ENCODE results near the gene CSF1. TPM values are rescaled to one million over a fixed set of nuclear protein-coding genes. Genes with fewer than 3 reads are reported as not detected.
"Not testable (repeated sequence)": the region's sequence is repeated elsewhere in the genome, so short reads cannot be mapped to it uniquely, and the experiment has no call there.

CSF1 gene
- total RNA-seq, 1 donor: 23.2 TPM

GRCh38 chr1:109917768-109918606, 7.3 kb downstream of the CSF1 start:
- DNase-seq (ENCODE audit: low read depth in 2 of 3, low spot score in 2 of 3): no peak

DNA sequence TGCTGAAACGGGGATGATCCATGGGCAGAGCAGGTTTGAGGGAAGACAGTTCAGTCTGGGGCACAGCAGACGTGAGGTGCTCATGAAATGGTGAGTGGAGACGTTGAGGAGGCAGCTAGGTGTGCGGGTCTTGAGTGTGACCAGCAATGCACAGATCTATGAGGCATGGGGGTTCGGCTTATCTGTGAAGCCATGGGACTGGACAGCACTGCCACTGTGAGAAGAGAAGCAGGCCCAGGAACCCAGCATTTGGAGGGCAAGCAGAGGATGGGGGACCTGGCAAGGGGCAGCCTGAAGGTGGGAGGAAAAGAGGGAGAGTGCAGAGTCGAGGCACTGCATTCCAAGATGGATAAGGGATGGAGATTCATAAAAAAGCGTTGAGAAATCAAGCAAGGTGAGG, 8.0 kb downstream of the CSF1 start:
- DNase-seq (ENCODE audit: low read depth in 2 of 3, low spot score in 2 of 3): no peak

DNA sequence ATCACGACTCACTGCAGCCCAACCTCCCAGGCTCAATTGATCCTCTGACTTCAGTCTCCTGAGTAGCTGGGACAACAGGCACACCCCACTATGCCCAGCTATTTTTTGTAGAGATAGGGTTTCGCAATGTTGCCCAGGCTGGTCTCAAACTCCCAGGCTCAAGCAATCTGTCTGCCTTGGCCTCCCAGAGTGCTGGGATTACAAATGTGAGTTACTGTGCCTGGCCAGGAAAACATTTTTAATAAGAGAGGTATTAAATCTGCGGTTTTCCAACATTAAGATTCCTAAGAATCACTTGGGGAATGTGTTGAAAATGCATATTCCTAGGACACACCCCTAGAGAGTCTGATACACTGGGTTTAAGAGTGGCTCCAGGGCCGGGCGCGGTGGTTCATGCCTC, 8.7 kb downstream of the CSF1 start:
- DNase-seq (ENCODE audit: low read depth in 2 of 3, low spot score in 2 of 3): no peak

DNA sequence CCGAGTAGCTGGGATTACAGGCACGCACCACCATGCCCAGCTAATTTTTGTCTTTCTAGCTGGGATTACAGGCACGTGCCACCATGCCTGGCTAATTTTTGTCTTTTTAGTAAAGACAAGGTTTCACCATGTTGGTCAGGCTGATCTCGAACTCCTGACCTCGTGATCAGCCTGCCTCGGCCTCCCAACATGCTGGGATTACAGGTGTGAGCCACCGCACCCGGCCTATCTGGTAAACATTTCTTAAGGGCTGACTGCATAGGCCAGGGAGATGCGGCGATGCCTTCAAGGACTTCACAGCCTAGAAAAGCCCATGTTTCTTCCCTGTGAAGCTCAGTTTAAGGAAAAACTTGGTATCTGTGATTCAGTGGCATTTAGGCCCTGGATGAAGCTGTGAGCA, 9.7 kb downstream of the CSF1 start:
- not testable (repeated sequence) for DNase-seq (ENCODE audit: low read depth in 2 of 3, low spot score in 2 of 3)

DNA sequence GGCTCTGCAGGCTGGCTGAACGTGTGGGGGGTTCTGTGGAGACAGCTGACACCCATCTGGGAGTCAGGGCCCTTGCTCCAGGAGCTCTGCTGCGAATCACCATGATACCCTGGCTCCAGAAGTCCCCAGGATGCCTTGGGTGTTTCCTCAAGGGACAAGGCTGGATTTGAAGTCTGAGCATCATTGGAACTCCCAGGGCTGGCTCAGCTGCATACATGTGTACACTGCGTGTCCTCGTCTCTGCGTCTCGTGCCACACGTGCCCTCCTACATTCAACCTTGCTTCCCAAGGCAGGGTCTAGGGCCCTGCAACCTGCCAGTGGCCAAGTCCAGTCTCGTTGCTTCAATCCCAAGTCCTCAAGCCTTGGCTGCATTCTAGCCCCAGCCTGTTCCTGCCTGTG, 11.7 kb downstream of the CSF1 start:
- DNase-seq (ENCODE audit: low read depth in 2 of 3, low spot score in 2 of 3): no peak

DNA sequence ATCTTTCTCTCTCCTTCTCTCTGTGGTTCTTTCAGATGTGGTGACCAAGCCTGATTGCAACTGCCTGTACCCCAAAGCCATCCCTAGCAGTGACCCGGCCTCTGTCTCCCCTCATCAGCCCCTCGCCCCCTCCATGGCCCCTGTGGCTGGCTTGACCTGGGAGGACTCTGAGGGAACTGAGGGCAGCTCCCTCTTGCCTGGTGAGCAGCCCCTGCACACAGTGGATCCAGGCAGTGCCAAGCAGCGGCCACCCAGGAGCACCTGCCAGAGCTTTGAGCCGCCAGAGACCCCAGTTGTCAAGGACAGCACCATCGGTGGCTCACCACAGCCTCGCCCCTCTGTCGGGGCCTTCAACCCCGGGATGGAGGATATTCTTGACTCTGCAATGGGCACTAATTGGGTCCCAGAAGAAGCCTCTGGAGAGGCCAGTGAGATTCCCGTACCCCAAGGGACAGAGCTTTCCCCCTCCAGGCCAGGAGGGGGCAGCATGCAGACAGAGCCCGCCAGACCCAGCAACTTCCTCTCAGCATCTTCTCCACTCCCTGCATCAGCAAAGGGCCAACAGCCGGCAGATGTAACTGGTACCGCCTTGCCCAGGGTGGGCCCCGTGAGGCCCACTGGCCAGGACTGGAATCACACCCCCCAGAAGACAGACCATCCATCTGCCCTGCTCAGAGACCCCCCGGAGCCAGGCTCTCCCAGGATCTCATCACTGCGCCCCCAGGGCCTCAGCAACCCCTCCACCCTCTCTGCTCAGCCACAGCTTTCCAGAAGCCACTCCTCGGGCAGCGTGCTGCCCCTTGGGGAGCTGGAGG, 12.7 kb downstream of the CSF1 start:
- no peak for DNase-seq (ENCODE audit: low read depth in 2 of 3, low spot score in 2 of 3)

GRCh38 chr1:109923946-109924275, 13.3 kb downstream of the CSF1 start:
- no peak for DNase-seq (ENCODE audit: low read depth in 2 of 3, low spot score in 2 of 3)

- no peak for DNase-seq (ENCODE audit: low read depth in 2 of 3, low spot score in 2 of 3)
These were observed 13.7 kb downstream of the CSF1 start for GRCh38 chr1:109924316-109924715.

DNA sequence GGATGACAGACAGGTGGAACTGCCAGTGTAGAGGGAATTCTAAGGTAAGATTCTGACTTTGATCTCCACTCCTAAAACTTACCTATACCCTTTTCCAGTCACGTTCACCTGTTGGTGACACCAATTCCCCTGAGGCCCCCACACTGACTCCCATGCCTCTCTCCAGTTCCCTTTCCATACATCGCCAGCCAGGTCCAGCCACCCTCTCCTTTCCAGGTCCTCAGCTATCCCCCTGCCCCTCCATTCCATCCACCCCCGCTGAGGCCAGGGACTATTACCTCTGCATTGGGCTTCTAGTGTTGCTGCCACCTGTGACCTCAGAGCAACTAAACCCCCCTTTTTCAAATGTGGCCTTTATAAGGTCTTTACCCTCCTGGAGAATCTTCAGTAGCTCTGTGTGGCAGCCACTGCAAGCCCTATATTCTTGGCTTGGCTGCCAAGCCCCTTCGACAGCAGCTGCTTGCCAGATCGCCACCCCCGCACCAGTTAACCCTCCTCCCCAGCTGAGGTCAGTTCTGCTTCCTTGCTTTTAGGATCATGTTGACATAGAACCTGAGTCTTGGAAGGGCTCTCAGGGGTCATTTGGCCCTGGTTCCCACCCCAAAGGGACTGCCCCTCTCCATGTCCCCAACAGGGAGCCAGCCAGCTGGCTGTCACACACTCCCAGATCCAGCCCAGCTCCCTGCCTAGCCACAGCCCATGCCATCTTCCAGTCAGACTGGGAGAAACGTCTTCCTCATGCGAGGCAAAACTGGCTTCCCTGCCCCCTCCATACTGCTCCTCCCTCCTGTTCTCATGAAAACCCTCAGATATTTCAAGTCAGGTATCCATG, 14.7 kb downstream of the CSF1 start:
- DNase-seq (ENCODE audit: low read depth in 2 of 3, low spot score in 2 of 3): no peak

DNA sequence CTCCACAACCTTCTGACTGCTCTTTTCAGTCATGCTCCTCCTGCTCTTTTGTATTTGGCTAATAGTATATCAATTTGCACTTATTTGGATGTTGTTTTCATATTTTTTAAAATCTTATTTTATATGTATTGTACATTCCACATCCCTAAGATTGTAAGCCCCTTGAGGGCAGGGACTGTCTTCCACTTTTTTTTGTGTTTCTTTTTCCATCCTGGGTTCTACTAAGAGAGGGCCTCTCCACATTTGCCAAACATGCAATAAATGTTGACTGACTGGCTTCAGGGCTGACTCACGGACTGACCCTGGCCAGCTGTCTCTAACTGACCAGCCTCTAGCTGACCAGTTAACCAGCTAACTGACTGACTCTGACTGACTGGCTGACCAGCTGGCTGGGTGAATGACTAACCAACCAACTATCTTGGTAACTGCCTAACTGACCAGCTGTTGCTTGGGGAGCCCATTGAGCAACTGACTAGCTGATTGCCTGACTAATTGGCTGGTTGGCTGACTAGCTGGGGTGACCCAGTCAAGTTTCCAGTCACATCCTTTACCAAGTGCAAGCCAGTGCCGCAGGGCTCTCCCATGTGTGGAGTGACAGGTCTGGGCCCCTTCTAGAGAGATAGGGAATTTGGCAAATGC, 16.1 kb downstream of the CSF1 start:
- DNase-seq (ENCODE audit: low read depth in 2 of 3, low spot score in 2 of 3): no peak

DNA sequence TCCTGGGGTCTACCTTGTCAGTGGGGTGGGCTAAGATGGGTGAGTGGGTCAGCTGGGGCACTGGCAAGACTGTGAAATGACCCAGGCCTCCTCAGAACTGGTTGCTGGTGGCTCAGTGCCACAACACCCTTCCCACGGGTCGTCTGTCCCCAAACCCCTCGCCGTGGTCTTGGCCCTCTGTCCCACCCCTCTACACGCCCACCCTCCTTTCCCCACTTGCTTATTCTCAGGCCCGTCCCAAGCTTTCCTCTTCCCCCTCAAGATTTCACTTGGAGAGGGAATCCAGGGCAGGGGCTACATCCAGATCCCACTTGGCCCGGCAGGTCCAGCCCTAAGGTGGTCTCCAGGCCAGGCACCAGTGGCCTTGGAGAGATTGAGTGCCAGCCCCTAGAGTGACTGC, 16.7 kb downstream of the CSF1 start:
- DNase-seq (ENCODE audit: low read depth in 2 of 3, low spot score in 2 of 3): no peak

DNA sequence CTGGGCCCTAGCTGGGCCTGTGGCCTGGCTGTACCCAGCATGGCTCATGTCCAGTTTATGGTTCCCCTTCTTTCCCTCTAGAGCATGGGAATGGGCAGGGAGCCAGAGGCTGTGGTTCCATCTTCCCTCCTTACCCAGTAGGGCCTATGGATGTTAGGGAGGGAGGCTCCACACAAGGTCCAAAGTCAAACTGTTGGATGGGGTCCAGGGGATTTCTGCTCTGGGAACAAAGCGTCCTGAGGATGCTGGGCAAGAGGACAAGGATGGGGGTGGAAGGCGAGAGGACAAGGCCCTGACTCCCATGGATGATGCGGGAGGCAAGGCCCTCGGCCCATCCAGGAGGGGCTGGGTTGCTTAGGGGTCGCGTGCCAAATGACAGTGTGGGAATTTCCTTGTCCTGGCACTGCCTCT, 17.3 kb downstream of the CSF1 start:
- no peak for DNase-seq (ENCODE audit: low read depth in 2 of 3, low spot score in 2 of 3)

DNA sequence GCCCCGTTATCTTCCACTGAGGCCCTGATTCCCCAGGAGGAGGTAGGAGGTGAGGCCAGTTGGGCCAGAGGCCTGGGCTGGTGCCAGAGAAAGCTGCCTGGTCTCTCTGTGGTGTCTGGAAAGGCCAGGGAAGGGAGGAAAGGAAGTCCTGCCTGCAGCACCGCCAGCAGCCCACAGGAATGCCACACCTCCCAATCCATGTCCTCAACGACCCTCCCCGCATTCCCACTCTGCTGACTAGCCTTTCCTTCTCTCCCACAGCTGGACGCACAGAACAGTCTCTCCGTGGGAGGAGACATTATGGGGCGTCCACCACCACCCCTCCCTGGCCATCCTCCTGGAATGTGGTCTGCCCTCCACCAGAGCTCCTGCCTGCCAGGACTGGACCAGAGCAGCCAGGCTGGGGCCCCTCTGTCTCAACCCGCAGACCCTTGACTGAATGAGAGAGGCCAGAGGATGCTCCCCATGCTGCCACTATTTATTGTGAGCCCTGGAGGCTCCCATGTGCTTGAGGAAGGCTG, 18.0 kb downstream of the CSF1 start:
- no peak for DNase-seq (ENCODE audit: low read depth in 2 of 3, low spot score in 2 of 3)

GRCh38 chr1:109929170-109929569, 18.5 kb downstream of the CSF1 start:
- no peak for DNase-seq (ENCODE audit: low read depth in 2 of 3, low spot score in 2 of 3)

GRCh38 chr1:109929588-109930251, 19.1 kb downstream of the CSF1 start:
- DNase-seq (ENCODE audit: low read depth in 2 of 3, low spot score in 2 of 3): no peak

GRCh38 chr1:109930252-109930993, 19.8 kb downstream of the CSF1 start:
- no peak for DNase-seq (ENCODE audit: low read depth in 2 of 3, low spot score in 2 of 3)

GRCh38 chr1:109931189-109931731, 20.6 kb downstream of the CSF1 start:
- no peak for DNase-seq (ENCODE audit: low read depth in 2 of 3, low spot score in 2 of 3)

GRCh38 chr1:109931911-109932636, 21.4 kb downstream of the CSF1 start:
- no peak for DNase-seq (ENCODE audit: low read depth in 2 of 3, low spot score in 2 of 3)

Measured in hematopoietic multipotent progenitor cell (in vitro differentiated cells).